ENCODE results near the gene MYRF. TPM values are rescaled to one million over a fixed set of nuclear protein-coding genes. Genes with fewer than 3 reads are reported as not detected.

The MYRF gene
- total RNA-seq, 1 donor from 2014 or later: 39.5 TPM

GRCh38 chr11:61756452-61757212 lies 4.2 kb downstream of the MYRF start:
- Histone ChIP-seq H3K4me3 (ENCODE audit: insufficient read depth, low read depth, low read length) (no peak overlapping the region), H3K79me2 (ENCODE audit: insufficient read depth, low read length) (peaks cover 68% of the 10 kb centered on the region), H3K4me1 (ENCODE audit: insufficient read depth, low read length) (peaks cover 54% of the 10 kb centered on the region), H2AFZ (ENCODE audit: low read depth, low read length) (peak overlapping the region; percentile 37), H3K27ac (ENCODE audit: low read depth, low read length) (peak overlapping the region; percentile 51), H3K4me2 (ENCODE audit: low read length) (peak overlapping the region; percentile 68), H3K27me3 (ENCODE audit: insufficient read depth, low read length) (no peaks in the 10 kb centered on the region), H3K9me3 (ENCODE audit: insufficient read depth, low read depth, low read length) (no peaks in the 10 kb centered on the region), H3K36me3 (ENCODE audit: insufficient read depth, low read length) (no peaks in the 10 kb centered on the region), H3K9ac (ENCODE audit: low read length) (peak overlapping the region; percentile 60), H4K20me1 (ENCODE audit: insufficient read depth, low read length) (peaks cover 4% of the 10 kb centered on the region)
- peaks cover 20% of the 10 kb centered on the region for H3K4me1 Mint-ChIP-seq (ENCODE audit: low read depth, unreplicated experiment)
- H3K27ac Mint-ChIP-seq (ENCODE audit: unreplicated experiment): peak overlapping the region; percentile 62
- TF ChIP-seq CTCF (IDR thresholded peaks at IDR 0.05; ENCODE audit: insufficient read depth, low read depth, low read length): no peak
- TF ChIP-seq EZH2 (IDR thresholded peaks at IDR 0.05; ENCODE audit: insufficient read depth, low read length): no peak
- FAIRE-seq (no peak), DNase-seq (ENCODE audit: low read depth) (peak; percentile 26)
- H3K27me3 Mint-ChIP-seq (ENCODE audit: low read depth, unreplicated experiment): no peaks in the 10 kb centered on the region
- H3K36me3 Mint-ChIP-seq (ENCODE audit: low read depth, unreplicated experiment): peaks cover 2% of the 10 kb centered on the region
- H3K9me3 Mint-ChIP-seq (ENCODE audit: unreplicated experiment): no peaks in the 10 kb centered on the region
- peak overlapping the region; percentile 31 for H3K4me3 Mint-ChIP-seq (ENCODE audit: unreplicated experiment)

DNA sequence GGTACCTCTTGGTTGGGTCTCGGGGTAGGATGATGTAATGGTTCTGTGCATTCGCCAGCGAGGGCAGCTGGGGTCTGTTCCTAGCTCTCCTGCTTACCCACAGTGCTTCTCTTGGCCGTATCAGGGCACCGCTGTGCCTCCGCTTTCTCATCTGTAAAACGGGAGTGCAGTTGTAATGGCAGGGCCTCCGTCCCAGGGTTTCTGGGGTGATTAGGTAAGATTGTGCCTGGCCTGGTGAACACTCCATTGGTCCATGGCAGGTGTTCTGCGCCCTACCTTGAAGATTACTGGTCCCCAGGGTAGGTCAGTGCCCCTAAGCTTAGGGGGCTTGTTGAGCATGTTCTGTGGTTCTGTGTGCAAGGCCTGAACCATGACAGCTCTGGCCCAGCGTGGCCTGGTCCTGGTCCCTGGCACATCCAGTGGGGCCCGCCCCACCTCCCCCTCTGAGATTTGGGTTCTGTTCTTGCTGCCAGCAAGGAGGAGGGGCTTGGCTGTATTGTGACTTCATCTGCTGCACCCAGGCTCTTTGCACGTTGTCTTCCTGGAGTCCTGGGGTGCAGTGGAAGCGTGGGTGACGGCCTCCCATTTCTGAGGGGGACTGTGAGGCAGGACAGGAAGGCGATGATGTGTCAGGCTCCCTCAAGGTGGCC lies 4.9 kb downstream of the MYRF start:
- Histone ChIP-seq H3K27ac (ENCODE audit: low read depth, low read length) (no peak overlapping the region), H4K20me1 (ENCODE audit: insufficient read depth, low read length) (peaks cover 10% of the 10 kb centered on the region), H3K36me3 (ENCODE audit: insufficient read depth, low read length) (no peaks in the 10 kb centered on the region), H3K9ac (ENCODE audit: low read length) (no peak overlapping the region), H3K9me3 (ENCODE audit: insufficient read depth, low read depth, low read length) (no peaks in the 10 kb centered on the region), H3K79me2 (ENCODE audit: insufficient read depth, low read length) (peaks cover 74% of the 10 kb centered on the region), H3K4me1 (ENCODE audit: insufficient read depth, low read length) (peaks cover 54% of the 10 kb centered on the region), H3K4me2 (ENCODE audit: low read length) (peak overlapping the region; percentile 68), H2AFZ (ENCODE audit: low read depth, low read length) (no peak overlapping the region), H3K27me3 (ENCODE audit: insufficient read depth, low read length) (no peaks in the 10 kb centered on the region), H3K4me3 (ENCODE audit: insufficient read depth, low read depth, low read length) (no peak overlapping the region)
- DNase-seq (ENCODE audit: low read depth) (no peak), FAIRE-seq (no peak)
- no peaks in the 10 kb centered on the region for H3K27me3 Mint-ChIP-seq (ENCODE audit: low read depth, unreplicated experiment)
- no peaks in the 10 kb centered on the region for H3K9me3 Mint-ChIP-seq (ENCODE audit: unreplicated experiment)
- no peak overlapping the region for H3K27ac Mint-ChIP-seq (ENCODE audit: unreplicated experiment)
- TF ChIP-seq CTCF (IDR thresholded peaks at IDR 0.05; ENCODE audit: insufficient read depth, low read depth, low read length) (no peak), EZH2 (IDR thresholded peaks at IDR 0.05; ENCODE audit: insufficient read depth, low read length) (no peak)
- H3K4me3 Mint-ChIP-seq (ENCODE audit: unreplicated experiment): peak overlapping the region; percentile 31
- peaks cover 4% of the 10 kb centered on the region for H3K36me3 Mint-ChIP-seq (ENCODE audit: low read depth, unreplicated experiment)
- H3K4me1 Mint-ChIP-seq (ENCODE audit: low read depth, unreplicated experiment): peaks cover 24% of the 10 kb centered on the region
